HG03108 (cell line): ENCODE data around the gene EHD4.

Experiments used
- ATAC-seq: cut with Tn5 transposase; IDR thresholded peaks from one replicate; pipeline ENCODE4 v1.9.1; 2021; ENCODE audit warnings: moderate library complexity; ENCODE audit not compliant: unreplicated experiment

The EHD4 gene

GRCh38 chr15:41981371-41982132, 9.2 kb upstream of the EHD4 start:
- ATAC-seq: no peak

- no peak for ATAC-seq
Measured at GRCh38 chr15:41980654-41981323, 8.4 kb upstream of the EHD4 start.

- ATAC-seq: no peak
Measured at GRCh38 chr15:41979493-41980266, 7.3 kb upstream of the EHD4 start.

- no peak for ATAC-seq
Measured at GRCh38 chr15:41978534-41978933, 6.2 kb upstream of the EHD4 start.

GRCh38 chr15:41977757-41978383, 5.5 kb upstream of the EHD4 start:
- no peak for ATAC-seq

- ATAC-seq: no peak
Measured at GRCh38 chr15:41975669-41976068, 3.3 kb upstream of the EHD4 start.

- no peak for ATAC-seq
Measured at GRCh38 chr15:41974041-41974440, 1.7 kb upstream of the EHD4 start.

GRCh38 chr15:41971895-41972252, 483 bp downstream of the EHD4 start:
- ATAC-seq: peak; percentile 7

- peak; percentile 40 for ATAC-seq
Measured at GRCh38 chr15:41971089-41971894, 1.1 kb downstream of the EHD4 start.

GRCh38 chr15:41970456-41970855, 1.9 kb downstream of the EHD4 start:
- no peak for ATAC-seq

- ATAC-seq: no peak
Measured at GRCh38 chr15:41969851-41970431, 2.4 kb downstream of the EHD4 start.

- ATAC-seq: no peak
Measured at GRCh38 chr15:41968701-41969100, 3.7 kb downstream of the EHD4 start.

GRCh38 chr15:41967506-41968206, 4.7 kb downstream of the EHD4 start:
- no peak for ATAC-seq

- ATAC-seq: no peak
Measured at GRCh38 chr15:41966920-41967465, 5.4 kb downstream of the EHD4 start.

- ATAC-seq: no peak
Measured at GRCh38 chr15:41966414-41966812, 5.9 kb downstream of the EHD4 start.

- ATAC-seq: no peak
Measured at GRCh38 chr15:41965441-41966413, 6.6 kb downstream of the EHD4 start.

- ATAC-seq: no peak
Measured at GRCh38 chr15:41961595-41962202, 10.7 kb downstream of the EHD4 start.
